ENCODE measurements around the gene DSCAML1. TPM values are rescaled to one million over a fixed set of nuclear protein-coding genes. Genes with fewer than 3 reads are reported as not detected.

The DSCAML1 gene
- total and polyA plus RNA-seq, 9 of the 15 experiments (the other 6 are each of a cell fraction or from before 2014, with no cell fraction given): not detected

DNA sequence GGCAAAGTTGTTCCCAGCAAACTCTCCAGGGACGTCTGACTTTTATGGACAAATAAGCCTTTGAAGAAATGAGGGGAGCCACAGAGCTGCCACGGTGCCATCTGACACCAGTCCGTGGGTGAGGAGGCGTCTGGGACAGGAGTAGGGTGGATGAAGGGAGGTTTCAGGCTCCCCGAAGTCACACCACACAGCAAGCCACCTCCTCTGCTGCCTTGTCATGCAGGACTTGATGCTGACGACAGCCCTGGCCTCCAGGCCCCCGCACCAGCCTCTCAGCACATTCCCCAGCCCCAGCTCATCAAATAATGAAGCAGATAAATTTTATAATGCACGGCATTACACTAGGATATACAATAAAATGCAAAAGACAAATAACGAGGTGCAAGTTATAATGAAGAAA lies 312.9 kb downstream of the DSCAML1 start (continued):
- TF ChIP-seq ZNF175 (CRISPR knock-in tag; IDR thresholded peaks at IDR 0.05; ENCODE audit: low read depth): no peak
- TF ChIP-seq SREBF1 (IDR thresholded peaks at IDR 0.05; ENCODE audit: borderline replicate concordance, low read depth, low read length): no peak
- no peak for TF ChIP-seq ZNF764 (CRISPR knock-in tag; IDR thresholded peaks at IDR 0.05; ENCODE audit: low read depth)

DNA sequence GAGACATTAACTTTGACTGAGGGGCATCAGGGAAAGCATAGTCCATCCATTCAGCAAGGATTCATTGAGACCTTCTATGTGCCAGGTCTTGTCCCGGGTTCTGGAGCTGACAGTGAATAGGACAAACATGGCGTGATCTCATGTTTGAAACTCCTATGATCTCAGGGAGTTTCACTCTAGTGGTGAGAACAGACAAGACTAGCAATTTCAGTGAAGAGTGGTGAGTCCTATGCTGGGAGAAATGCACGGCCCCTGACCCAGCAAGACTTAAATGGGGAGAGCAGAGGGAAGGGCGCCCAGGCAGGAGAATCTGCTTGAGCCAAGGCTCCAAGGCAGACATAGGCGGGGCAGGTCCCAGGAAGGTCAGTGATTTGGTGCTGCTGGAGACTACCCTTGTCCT lies 313.6 kb downstream of the DSCAML1 start:
- Histone ChIP-seq H2AFZ (ENCODE audit: low read depth, low read length) (no peak overlapping the region), H3K4me1 (replicated peaks in 1 of 2; ENCODE audit: control insufficient read depth in 2 of 2, insufficient read depth in 2 of 2, low read length in 2 of 2) (no peaks in the 10 kb centered on the region), H3K9me3 (replicated peaks; ENCODE audit: control insufficient read depth, insufficient read depth, low read depth, low read length) (peaks cover 3% of the 10 kb centered on the region; the same call in 1 of the 2 replicates), H3K79me2 (ENCODE audit: control insufficient read depth, insufficient read depth, low read length) (no peaks in the 10 kb centered on the region), H3K9me1 (ENCODE audit: control insufficient read depth, insufficient read depth, low read length) (peaks cover 3% of the 10 kb centered on the region), H3K36me3 (ENCODE audit: control insufficient read depth, insufficient read depth, low read length) (no peaks in the 10 kb centered on the region), H4K20me1 (replicated peaks; ENCODE audit: control insufficient read depth, insufficient read depth, low read length) (peaks cover 4% of the 10 kb centered on the region), H3K9ac (ENCODE audit: insufficient read depth in 1 of 2, low read depth in 2 of 2, low read length in 2 of 2) (no peak overlapping the region), H3K27ac (ENCODE audit: extremely low read depth, low read depth, low read length) (no peak overlapping the region), H3K4me3 (no peak overlapping the region), H3K27me3 (ENCODE audit: control insufficient read depth in 2 of 2, insufficient read depth in 2 of 2, low read length in 2 of 2) (peaks cover 16 to 53% of the 10 kb centered on the region in 2 experiments; a peak in 4 of 5 replicates), H3K4me2 (ENCODE audit: insufficient read depth, low read length) (no peak overlapping the region)
- no TSS peak for BruUV-seq (replicated peaks)
- DNase-seq (ENCODE audit: extremely low read depth in 1 of 4, low spot score in 3 of 4) (no peak), FAIRE-seq (no peak), ATAC-seq (no peak)
- intact Hi-C loops (cut with micrococcal nuclease) (no loop called here), in situ Hi-C loops (cut with MboI) (no loop called here)
- no peak for TF ChIP-seq CBFA2T2 (conservative IDR thresholded peaks at IDR 0.05)
- no peak for TF ChIP-seq TCF7L2 (IDR thresholded peaks at IDR 0.05; ENCODE audit: low read depth, low read length)
- TF ChIP-seq HOXB6 (CRISPR knock-in tag; IDR thresholded peaks at IDR 0.05; ENCODE audit: borderline replicate concordance): no peak
- TF ChIP-seq EGR1 (conservative IDR thresholded peaks at IDR 0.05): no peak
- TF ChIP-seq, protein P1, sequence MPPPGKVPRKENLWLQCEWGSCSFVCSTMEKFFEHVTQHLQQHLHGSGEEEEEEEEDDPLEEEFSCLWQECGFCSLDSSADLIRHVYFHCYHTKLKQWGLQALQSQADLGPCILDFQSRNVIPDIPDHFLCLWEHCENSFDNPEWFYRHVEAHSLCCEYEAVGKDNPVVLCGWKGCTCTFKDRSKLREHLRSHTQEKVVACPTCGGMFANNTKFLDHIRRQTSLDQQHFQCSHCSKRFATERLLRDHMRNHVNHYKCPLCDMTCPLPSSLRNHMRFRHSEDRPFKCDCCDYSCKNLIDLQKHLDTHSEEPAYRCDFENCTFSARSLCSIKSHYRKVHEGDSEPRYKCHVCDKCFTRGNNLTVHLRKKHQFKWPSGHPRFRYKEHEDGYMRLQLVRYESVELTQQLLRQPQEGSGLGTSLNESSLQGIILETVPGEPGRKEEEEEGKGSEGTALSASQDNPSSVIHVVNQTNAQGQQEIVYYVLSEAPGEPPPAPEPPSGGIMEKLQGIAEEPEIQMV (tag; conservative IDR thresholded peaks at IDR 0.05; ENCODE audit: low read depth): no peak
- ChIA-PET CTCF (ENCODE audit: low intra/inter-chr PET ratio) (no interaction called here), POLR2A (interaction anchor here (0.7 kb wide), 1 partner anchor 17 kb away, joined by 3 read pairs; no protein-coding TSS in a partner anchor)
- WGBS (ENCODE audit: insufficient coverage, low coverage, missing lambda C conversion rate): 5% methylated on average over 5 of the region's 5 CpGs

All from K562 (cell line).